ENCODE data around the gene ARID5B. TPM values are rescaled to one million over a fixed set of nuclear protein-coding genes. Genes with fewer than 3 reads are reported as not detected.

ARID5B gene
- total and polyA plus RNA-seq, 2 experiments from 2014 or later = 1.3 to 1.6 TPM

GRCh38 chr10:61987537-61987936 is 86.0 kb downstream of the ARID5B start:
- H2AFZ ChIP-seq = no peak overlapping the region
- H3K27ac ChIP-seq (ENCODE audit: low read depth) = no peak overlapping the region
- H3K4me1 ChIP-seq (ENCODE audit: insufficient read depth) = peaks cover 43% of the 10 kb centered on the region

More at GRCh38 chr10:61987537-61987936, 86.0 kb downstream of the ARID5B start:
- TF ChIP-seq JUNB (IDR thresholded peaks at IDR 0.05; ENCODE audit: unreplicated experiment) (no peak), CREB1 (CRISPR knock-in tag; IDR thresholded peaks at IDR 0.05; ENCODE audit: low read depth) (no peak), CTCF (conservative IDR thresholded peaks at IDR 0.05; ENCODE audit: low read depth in 2 of 2) (no peak), EZH2 (IDR thresholded peaks at IDR 0.05; ENCODE audit: low read depth, unreplicated experiment) (no peak), ZNF114 (CRISPR knock-in tag; IDR thresholded peaks at IDR 0.05) (no peak), ZNF331 (CRISPR knock-in tag; IDR thresholded peaks at IDR 0.05; ENCODE audit: low read depth) (no peak), NANOG (IDR thresholded peaks at IDR 0.05; ENCODE audit: borderline replicate concordance) (no peak), POLR2AphosphoS5 (IDR thresholded peaks at IDR 0.05; ENCODE audit: low read depth) (no peak), EZH2phosphoT487 (IDR thresholded peaks at IDR 0.05; ENCODE audit: unreplicated experiment) (no peak), STAT1 (IDR thresholded peaks at IDR 0.05; ENCODE audit: unreplicated experiment) (no peak)
- TF ChIP-seq, protein P1, sequence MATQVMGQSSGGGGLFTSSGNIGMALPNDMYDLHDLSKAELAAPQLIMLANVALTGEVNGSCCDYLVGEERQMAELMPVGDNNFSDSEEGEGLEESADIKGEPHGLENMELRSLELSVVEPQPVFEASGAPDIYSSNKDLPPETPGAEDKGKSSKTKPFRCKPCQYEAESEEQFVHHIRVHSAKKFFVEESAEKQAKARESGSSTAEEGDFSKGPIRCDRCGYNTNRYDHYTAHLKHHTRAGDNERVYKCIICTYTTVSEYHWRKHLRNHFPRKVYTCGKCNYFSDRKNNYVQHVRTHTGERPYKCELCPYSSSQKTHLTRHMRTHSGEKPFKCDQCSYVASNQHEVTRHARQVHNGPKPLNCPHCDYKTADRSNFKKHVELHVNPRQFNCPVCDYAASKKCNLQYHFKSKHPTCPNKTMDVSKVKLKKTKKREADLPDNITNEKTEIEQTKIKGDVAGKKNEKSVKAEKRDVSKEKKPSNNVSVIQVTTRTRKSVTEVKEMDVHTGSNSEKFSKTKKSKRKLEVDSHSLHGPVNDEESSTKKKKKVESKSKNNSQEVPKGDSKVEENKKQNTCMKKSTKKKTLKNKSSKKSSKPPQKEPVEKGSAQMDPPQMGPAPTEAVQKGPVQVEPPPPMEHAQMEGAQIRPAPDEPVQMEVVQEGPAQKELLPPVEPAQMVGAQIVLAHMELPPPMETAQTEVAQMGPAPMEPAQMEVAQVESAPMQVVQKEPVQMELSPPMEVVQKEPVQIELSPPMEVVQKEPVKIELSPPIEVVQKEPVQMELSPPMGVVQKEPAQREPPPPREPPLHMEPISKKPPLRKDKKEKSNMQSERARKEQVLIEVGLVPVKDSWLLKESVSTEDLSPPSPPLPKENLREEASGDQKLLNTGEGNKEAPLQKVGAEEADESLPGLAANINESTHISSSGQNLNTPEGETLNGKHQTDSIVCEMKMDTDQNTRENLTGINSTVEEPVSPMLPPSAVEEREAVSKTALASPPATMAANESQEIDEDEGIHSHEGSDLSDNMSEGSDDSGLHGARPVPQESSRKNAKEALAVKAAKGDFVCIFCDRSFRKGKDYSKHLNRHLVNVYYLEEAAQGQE (IDR thresholded peaks at IDR 0.05; ENCODE audit: unreplicated experiment) = no peak
- TF ChIP-seq, protein P2, sequence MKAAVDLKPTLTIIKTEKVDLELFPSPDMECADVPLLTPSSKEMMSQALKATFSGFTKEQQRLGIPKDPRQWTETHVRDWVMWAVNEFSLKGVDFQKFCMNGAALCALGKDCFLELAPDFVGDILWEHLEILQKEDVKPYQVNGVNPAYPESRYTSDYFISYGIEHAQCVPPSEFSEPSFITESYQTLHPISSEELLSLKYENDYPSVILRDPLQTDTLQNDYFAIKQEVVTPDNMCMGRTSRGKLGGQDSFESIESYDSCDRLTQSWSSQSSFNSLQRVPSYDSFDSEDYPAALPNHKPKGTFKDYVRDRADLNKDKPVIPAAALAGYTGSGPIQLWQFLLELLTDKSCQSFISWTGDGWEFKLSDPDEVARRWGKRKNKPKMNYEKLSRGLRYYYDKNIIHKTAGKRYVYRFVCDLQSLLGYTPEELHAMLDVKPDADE (IDR thresholded peaks at IDR 0.05) = no peak
- TF ChIP-seq, protein P3, sequence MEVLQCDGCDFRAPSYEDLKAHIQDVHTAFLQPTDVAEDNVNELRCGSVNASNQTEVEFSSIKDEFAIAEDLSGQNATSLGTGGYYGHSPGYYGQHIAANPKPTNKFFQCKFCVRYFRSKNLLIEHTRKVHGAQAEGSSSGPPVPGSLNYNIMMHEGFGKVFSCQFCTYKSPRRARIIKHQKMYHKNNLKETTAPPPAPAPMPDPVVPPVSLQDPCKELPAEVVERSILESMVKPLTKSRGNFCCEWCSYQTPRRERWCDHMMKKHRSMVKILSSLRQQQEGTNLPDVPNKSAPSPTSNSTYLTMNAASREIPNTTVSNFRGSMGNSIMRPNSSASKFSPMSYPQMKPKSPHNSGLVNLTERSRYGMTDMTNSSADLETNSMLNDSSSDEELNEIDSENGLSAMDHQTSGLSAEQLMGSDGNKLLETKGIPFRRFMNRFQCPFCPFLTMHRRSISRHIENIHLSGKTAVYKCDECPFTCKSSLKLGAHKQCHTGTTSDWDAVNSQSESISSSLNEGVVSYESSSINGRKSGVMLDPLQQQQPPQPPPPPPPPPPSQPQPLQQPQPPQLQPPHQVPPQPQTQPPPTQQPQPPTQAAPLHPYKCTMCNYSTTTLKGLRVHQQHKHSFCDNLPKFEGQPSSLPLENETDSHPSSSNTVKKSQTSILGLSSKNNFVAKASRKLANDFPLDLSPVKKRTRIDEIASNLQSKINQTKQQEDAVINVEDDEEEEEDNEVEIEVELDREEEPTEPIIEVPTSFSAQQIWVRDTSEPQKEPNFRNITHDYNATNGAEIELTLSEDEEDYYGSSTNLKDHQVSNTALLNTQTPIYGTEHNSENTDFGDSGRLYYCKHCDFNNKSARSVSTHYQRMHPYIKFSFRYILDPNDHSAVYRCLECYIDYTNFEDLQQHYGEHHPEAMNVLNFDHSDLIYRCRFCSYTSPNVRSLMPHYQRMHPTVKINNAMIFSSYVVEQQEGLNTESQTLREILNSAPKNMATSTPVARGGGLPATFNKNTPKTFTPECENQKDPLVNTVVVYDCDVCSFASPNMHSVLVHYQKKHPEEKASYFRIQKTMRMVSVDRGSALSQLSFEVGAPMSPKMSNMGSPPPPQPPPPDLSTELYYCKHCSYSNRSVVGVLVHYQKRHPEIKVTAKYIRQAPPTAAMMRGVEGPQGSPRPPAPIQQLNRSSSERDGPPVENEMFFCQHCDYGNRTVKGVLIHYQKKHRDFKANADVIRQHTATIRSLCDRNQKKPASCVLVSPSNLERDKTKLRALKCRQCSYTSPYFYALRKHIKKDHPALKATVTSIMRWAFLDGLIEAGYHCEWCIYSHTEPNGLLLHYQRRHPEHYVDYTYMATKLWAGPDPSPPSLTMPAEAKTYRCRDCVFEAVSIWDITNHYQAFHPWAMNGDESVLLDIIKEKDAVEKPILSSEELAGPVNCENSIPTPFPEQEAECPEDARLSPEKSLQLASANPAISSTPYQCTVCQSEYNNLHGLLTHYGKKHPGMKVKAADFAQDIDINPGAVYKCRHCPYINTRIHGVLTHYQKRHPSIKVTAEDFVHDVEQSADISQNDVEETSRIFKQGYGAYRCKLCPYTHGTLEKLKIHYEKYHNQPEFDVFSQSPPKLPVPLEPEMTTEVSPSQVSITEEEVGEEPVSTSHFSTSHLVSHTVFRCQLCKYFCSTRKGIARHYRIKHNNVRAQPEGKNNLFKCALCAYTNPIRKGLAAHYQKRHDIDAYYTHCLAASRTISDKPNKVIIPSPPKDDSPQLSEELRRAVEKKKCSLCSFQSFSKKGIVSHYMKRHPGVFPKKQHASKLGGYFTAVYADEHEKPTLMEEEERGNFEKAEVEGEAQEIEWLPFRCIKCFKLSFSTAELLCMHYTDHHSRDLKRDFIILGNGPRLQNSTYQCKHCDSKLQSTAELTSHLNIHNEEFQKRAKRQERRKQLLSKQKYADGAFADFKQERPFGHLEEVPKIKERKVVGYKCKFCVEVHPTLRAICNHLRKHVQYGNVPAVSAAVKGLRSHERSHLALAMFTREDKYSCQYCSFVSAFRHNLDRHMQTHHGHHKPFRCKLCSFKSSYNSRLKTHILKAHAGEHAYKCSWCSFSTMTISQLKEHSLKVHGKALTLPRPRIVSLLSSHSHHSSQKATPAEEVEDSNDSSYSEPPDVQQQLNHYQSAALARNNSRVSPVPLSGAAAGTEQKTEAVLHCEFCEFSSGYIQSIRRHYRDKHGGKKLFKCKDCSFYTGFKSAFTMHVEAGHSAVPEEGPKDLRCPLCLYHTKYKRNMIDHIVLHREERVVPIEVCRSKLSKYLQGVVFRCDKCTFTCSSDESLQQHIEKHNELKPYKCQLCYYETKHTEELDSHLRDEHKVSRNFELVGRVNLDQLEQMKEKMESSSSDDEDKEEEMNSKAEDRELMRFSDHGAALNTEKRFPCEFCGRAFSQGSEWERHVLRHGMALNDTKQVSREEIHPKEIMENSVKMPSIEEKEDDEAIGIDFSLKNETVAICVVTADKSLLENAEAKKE (CRISPR knock-in tag; IDR thresholded peaks at IDR 0.05) = no peak
- Mint-ChIP-seq H3K4me3 (no peak overlapping the region), H3K27ac (no peak overlapping the region), H3K4me1 (peaks cover 46% of the 10 kb centered on the region), H3K27me3 (ENCODE audit: insufficient read depth, low read depth, poor library complexity) (peaks cover 2% of the 10 kb centered on the region), H3K36me3 (ENCODE audit: low read depth) (no peaks in the 10 kb centered on the region), H3K9me3 (no peaks in the 10 kb centered on the region)
- no peaks in the 10 kb centered on the region for H3K27me3 ChIP-seq (ENCODE audit: insufficient read depth)
- ATAC-seq (no peak), DNase-seq (ENCODE audit: low spot score) (no peak)
- H3K36me3 ChIP-seq (ENCODE audit: insufficient read depth) = no peaks in the 10 kb centered on the region
- H3K4me3 ChIP-seq = no peak overlapping the region
- 0 out of 2 replicates have a peak overlapping the region, but pooled peaks have one; percentile 79 for H3K4me2 ChIP-seq
- no peaks in the 10 kb centered on the region for H3K79me2 ChIP-seq (replicated peaks; ENCODE audit: insufficient read depth)
- no peaks in the 10 kb centered on the region for H3F3A ChIP-seq (replicated peaks; ENCODE audit: low read depth)
- H3K9me2 ChIP-seq (ENCODE audit: insufficient read depth) = no peaks in the 10 kb centered on the region; the same call in 1 of the 2 replicates
- no peaks in the 10 kb centered on the region for H4K20me1 ChIP-seq (replicated peaks; ENCODE audit: insufficient read depth)

Data from GM23338 (cell line).